HG03565 (cell line): ENCODE data around the gene USH2A.

ENCODE experiments used
- ATAC-seq: cut with Tn5 transposase; IDR thresholded peaks from one replicate; pipeline ENCODE4 v1.9.1; 2021; ENCODE audit warnings: mild to moderate bottlenecking, moderate library complexity; ENCODE audit not compliant: unreplicated experiment

The USH2A gene

GRCh38 chr1:215883004-215883403 lies 540.2 kb downstream of the USH2A start:
- ATAC-seq: no peak

GRCh38 chr1:215878843-215879242 lies 544.4 kb downstream of the USH2A start:
- peak; percentile 82 for ATAC-seq

- ATAC-seq: no peak
Measured at GRCh38 chr1:215878128-215878527, 545.1 kb downstream of the USH2A start.

- no peak for ATAC-seq
Measured at GRCh38 chr1:215877452-215877951, 545.7 kb downstream of the USH2A start.

DNA sequence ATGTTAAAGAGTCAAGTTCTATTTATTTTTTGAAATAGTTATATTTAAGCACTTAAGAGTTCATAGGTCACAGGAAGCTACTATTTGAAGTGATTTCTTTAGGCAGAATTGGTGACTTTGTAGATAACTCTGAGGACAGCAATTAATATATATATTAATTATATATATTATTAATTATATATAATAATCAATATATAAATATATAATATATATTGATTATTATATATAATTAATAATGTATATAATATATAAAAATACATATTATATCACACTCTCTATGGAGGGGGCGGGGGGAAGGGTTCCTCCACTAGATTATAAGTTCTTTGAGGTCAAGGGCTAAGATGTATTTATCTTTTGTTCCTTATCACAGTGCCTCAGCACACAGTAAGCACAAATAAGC lies 547.5 kb downstream of the USH2A start:
- ATAC-seq: no peak

GRCh38 chr1:215875236-215875635 lies 548.0 kb downstream of the USH2A start:
- ATAC-seq: no peak

DNA sequence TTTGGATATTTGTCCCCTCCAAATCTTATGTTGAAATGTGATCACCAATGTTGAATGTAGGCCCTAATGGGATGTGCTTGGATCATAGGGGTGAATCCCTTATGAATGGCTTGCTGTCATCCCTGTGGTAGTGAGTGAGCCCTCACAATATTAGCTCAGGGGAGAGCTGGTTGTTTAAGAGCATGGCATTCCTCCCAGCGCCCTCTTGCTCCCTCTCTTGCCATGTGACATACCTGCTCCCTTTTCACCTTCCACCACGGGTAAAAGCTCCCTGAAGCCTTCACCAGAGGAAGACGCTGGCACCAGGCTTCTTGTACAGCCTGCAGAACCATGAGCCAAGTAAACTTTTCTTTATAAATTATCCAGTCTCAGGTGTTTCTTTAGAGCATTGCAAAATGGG lies 550.6 kb downstream of the USH2A start:
- ATAC-seq: no peak

DNA sequence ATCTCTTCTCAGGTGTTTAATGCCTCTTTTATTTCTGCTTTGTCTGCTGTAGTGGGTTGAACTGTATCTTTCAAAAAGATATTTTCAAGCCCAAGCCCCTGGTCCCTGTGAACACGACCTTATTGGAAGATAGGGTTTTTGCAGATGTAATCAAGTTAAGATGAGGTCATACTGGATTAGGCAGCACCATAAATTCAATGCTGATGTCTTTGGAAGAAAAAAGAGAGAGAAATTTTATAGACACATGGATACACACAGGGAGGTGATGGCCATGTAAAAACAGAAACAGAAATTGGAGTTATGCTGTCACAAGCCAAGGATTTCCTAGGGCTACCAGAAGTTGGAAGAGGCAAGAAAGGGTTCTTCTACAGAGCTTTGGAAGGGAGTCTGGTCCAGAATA lies 554.7 kb downstream of the USH2A start:
- ATAC-seq: no peak

DNA sequence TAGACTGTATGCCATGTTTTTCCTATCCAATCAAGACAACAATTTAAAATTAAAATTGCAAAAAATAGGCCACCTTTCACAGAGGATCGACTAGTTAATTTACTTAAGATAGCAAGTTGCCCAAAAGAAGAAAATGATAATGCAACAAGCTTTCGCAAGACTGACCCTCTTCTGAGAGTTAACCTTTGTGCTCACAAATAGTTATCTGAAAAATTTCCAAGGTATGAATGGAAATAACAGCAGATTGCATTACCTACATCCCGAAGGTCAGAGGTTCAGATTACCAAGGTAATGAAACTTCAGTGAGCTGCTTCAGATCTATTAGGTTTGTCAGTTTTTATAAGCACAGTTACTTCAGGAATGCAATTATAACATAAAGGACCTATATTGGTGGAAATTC lies 558.2 kb downstream of the USH2A start:
- no peak for ATAC-seq

DNA sequence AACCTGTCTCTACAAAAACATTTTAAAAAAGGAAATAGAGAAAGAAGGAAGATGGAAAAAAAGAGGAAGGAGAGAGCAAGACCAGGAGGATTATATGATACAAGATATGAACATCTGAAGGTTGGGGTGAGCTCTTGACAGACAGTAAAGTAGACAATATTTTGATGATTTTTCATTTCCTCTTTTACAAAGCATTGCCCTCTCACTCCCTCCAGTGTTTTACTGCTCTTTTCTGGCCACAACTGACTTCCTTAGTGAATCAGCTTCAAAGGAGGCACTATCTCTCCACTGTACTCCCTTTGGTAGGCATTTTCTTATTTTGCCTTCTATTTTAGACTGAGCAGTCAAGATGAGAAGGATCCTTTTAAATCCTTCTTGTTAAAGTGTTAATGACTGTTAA lies 559.5 kb downstream of the USH2A start:
- ATAC-seq: peak; percentile 83

DNA sequence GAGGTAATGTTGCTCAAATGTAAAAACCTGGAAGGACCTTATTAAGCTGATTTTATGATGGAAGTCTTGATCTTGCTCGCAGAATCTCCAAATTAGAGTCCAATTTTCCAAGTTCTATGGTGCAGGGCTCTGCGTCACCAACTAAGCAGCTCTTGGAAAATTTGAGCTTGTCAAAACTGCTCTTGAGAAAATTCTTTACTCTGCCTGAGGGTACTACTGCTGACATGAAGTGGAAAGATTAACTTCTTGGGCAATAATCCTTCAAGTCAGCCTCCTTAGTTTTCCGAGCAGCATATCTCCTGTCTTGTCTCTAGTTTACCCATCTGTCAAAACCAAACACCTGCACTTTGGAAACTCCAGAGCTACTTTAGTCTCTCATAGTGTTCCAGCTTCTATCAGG lies 562.4 kb downstream of the USH2A start:
- no peak for ATAC-seq

DNA sequence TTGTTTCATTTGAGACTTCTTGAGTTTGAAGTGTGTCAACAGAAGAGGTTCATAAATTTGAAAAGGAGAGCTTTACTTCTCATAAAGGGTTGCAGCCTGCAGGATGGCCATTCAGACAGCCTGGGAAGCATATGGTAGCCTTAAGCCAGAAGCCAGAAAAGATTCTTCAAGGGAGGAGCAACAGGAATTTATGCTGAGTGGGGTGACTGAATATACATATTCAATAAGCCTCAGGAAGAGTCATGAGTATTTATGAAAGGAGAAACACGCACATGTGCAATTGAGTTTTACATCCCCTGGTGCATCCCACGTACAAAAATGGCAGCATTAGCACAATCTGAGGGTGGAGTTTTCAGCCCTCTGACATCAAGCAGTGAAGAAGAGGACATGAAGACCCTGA lies 565.9 kb downstream of the USH2A start:
- no peak for ATAC-seq

- ATAC-seq: no peak
Measured at GRCh38 chr1:215845234-215845891, 577.9 kb downstream of the USH2A start.

GRCh38 chr1:215844777-215845176 lies 578.5 kb downstream of the USH2A start:
- ATAC-seq: no peak

- ATAC-seq: no peak
Measured at GRCh38 chr1:215844266-215844665, 579.0 kb downstream of the USH2A start.

DNA sequence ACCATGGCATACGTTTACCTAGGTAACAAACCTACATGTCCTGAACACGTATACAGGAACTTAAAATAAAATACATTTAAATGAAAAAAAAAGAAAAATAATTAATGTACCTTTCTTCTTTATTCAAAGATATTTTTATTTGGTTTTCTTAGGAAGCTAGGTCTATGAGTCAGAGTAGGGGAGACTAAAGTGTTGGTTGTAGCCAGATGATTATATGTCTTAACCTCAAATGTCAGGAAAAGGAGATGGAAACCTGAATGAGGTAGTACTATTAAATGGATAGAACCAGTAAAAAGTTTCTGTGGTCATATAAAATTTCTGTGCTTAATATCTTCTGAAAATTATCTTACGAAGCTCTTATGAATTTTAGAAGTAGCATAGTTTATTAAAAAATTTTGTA lies 580.3 kb downstream of the USH2A start:
- no peak for ATAC-seq

- ATAC-seq: no peak
Measured at GRCh38 chr1:215835951-215836350, 587.3 kb downstream of the USH2A start.

DNA sequence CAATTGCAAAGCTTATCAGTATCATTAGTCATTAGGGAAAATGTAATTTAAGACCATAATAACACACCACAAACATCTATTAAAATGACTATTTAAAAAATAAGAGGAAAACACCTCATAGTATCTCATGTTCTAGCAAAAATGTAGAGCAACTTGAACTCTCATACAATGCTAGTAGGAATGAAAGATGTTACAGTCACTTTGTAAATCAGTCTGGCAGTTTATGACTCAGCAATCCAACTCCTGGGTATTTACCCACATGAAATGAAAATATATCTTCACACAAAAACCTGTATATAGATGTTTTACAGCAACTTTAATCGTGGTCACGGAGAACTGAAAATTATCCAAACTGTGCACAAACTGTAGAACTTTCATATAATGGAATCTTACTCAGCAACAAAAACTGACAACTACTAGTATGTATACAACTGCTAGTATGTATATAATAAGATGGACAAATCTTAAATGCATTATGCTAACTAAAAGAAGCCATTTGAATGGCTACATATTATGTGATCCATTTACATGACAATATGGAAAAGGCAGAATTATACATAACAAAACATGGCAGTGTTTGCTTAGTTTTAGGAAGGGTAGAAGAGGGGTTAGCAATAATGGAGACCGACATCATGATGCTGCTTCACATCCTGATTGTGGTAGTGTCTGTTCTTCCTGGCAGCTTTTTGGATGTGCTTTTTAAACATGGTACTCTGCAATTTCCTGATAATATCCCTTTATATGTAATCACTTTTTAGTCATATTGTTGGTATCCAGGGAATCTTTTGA lies 589.1 kb downstream of the USH2A start:
- ATAC-seq: no peak

DNA sequence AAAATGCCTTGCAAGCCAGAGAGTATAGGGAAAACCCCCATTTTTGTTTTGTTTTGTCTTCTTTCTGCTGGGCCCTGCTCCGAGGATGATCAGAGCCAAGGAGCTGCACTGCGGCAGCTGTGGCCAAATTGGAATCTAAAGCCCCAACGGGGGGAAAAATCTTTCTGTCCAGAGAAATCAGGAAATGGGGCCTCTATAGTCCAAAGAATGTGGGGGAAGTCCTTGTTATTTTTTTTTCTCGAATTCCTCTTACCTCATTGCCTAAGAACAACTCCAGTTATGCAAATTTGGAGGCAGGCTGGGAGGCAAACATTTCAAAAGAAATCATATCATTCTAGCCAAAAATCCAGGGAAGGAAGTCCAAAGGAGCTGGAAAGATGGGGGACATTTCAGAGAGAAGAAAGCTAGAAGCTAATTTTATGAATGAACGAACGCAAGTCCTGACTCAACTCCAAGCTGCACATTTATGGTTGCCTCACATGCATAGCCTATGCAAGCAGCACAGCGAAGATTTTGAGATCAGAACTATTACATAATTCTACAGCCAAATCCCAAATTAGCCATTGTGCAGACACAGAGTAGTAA lies 592.9 kb downstream of the USH2A start:
- no peak for ATAC-seq

GRCh38 chr1:215825056-215825455 lies 598.2 kb downstream of the USH2A start:
- no peak for ATAC-seq

DNA sequence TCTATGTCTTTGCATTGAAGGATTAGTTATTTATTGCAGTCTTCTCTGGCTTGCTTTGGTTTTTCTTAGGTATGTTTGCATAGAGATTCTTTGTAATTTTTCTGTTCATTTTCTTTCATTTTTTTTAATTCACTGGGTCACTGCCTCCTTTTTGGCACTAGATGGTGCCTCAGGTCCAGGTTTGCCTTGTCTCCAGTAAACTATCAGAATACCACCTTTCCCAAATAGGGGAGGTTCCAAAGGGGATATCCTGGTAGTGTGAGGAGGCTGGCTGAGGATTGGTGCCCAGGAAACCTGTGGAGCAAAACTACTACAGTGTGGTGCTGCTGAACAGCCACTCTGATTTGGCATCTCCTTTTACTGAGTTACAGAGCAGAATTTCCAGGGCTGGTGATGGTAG lies 599.0 kb downstream of the USH2A start:
- ATAC-seq: no peak

- ATAC-seq: no peak
Measured at GRCh38 chr1:215819114-215819513, 604.1 kb downstream of the USH2A start.
